ENCODE data around the gene HOMER3.

DNA sequence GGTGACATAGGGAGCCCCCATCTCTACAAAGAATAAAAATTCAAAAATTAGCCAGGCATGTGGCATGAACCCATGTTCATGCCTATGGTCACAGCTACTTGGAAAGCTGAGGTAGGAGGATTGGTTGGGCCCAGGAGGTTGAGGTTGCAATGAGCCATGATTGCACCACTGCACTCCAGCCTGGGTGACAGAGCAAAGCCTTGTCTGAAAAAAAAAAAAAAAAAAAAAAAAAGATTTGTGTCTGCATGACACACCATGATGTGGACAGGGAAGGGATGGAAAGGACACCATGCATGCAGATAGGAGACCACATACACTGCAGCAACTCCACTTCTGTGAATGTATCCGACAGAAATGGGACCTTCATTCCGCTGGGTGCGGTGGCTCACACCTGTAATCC, 34.0 kb upstream of the HOMER3 start:
- TF ChIP-seq, protein P1, sequence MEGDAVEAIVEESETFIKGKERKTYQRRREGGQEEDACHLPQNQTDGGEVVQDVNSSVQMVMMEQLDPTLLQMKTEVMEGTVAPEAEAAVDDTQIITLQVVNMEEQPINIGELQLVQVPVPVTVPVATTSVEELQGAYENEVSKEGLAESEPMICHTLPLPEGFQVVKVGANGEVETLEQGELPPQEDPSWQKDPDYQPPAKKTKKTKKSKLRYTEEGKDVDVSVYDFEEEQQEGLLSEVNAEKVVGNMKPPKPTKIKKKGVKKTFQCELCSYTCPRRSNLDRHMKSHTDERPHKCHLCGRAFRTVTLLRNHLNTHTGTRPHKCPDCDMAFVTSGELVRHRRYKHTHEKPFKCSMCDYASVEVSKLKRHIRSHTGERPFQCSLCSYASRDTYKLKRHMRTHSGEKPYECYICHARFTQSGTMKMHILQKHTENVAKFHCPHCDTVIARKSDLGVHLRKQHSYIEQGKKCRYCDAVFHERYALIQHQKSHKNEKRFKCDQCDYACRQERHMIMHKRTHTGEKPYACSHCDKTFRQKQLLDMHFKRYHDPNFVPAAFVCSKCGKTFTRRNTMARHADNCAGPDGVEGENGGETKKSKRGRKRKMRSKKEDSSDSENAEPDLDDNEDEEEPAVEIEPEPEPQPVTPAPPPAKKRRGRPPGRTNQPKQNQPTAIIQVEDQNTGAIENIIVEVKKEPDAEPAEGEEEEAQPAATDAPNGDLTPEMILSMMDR (conservative IDR thresholded peaks at IDR 0.05 in 1 of 2, IDR thresholded peaks at IDR 0.05 in 1 of 2; ENCODE audit: low read depth in 1 of 2, low read length in 2 of 2), result no peak
- TF ChIP-seq EZH2 (IDR thresholded peaks at IDR 0.05; ENCODE audit: low read length, missing control alignments), result no peak
